Measurements from ENCODE around the gene LOXL3.

Gene LOXL3

GRCh38 chr2:74581463-74581862, 27.7 kb upstream of the LOXL3 start:
- no peak for DNase-seq
- no peaks in the 10 kb centered on the region for H4K20me1 ChIP-seq (ENCODE audit: insufficient read depth, low read length)
- no peaks in the 10 kb centered on the region for H3K27me3 ChIP-seq (replicated peaks; ENCODE audit: insufficient read depth, low read length)
- H2AFZ ChIP-seq (ENCODE audit: low read length): no peak overlapping the region
- H3K9ac ChIP-seq (ENCODE audit: low read length): no peak overlapping the region
- H3K4me3 ChIP-seq (ENCODE audit: low read length): no peak overlapping the region
- H3K9me2 ChIP-seq (replicated peaks; ENCODE audit: insufficient read depth, low read length): no peaks in the 10 kb centered on the region
- H3K79me2 ChIP-seq (ENCODE audit: low read length): no peaks in the 10 kb centered on the region
- no peak overlapping the region for H3K27ac ChIP-seq (ENCODE audit: low read length)
- no peak overlapping the region for H3K4me2 ChIP-seq (ENCODE audit: low read depth, low read length)
- no peaks in the 10 kb centered on the region for H3K9me3 ChIP-seq (replicated peaks; ENCODE audit: insufficient read depth, low read length)
- TF ChIP-seq EZH2phosphoT487 (IDR thresholded peaks at IDR 0.05; ENCODE audit: low read length) (no peak), EZH2 (optimal IDR thresholded peaks at IDR 0.05; ENCODE audit: low read depth, low read length) (no peak), CTCF (IDR thresholded peaks at IDR 0.05; ENCODE audit: low read length) (no peak)
- no peaks in the 10 kb centered on the region for H3K36me3 ChIP-seq (replicated peaks; ENCODE audit: insufficient read depth, low read length)
- no peaks in the 10 kb centered on the region for H3F3A ChIP-seq (ENCODE audit: insufficient read depth, low read length)
- peaks cover 14% of the 10 kb centered on the region for H3K4me1 ChIP-seq (ENCODE audit: low read length)

- Histone ChIP-seq H2AFZ (ENCODE audit: low read length) (no peak overlapping the region), H3K27ac (ENCODE audit: low read length) (no peak overlapping the region), H3F3A (ENCODE audit: insufficient read depth, low read length) (peaks cover 9% of the 10 kb centered on the region), H4K20me1 (ENCODE audit: insufficient read depth, low read length) (no peaks in the 10 kb centered on the region), H3K4me3 (ENCODE audit: low read length) (no peak overlapping the region), H3K9me3 (replicated peaks; ENCODE audit: insufficient read depth, low read length) (no peaks in the 10 kb centered on the region), H3K79me2 (ENCODE audit: low read length) (no peaks in the 10 kb centered on the region), H3K4me1 (ENCODE audit: low read length) (peaks cover 9% of the 10 kb centered on the region), H3K4me2 (ENCODE audit: low read depth, low read length) (no peak overlapping the region), H3K36me3 (replicated peaks; ENCODE audit: insufficient read depth, low read length) (no peaks in the 10 kb centered on the region), H3K9ac (ENCODE audit: low read length) (no peak overlapping the region), H3K9me2 (replicated peaks; ENCODE audit: insufficient read depth, low read length) (no peaks in the 10 kb centered on the region), H3K27me3 (replicated peaks; ENCODE audit: insufficient read depth, low read length) (no peaks in the 10 kb centered on the region)
- no peak for TF ChIP-seq EZH2phosphoT487 (IDR thresholded peaks at IDR 0.05; ENCODE audit: low read length)
- no peak for TF ChIP-seq CTCF (IDR thresholded peaks at IDR 0.05; ENCODE audit: low read length)
- TF ChIP-seq EZH2 (optimal IDR thresholded peaks at IDR 0.05; ENCODE audit: low read depth, low read length): no peak
- DNase-seq: no peak
Observed at GRCh38 chr2:74578408-74578807, 24.7 kb upstream of the LOXL3 start.

GRCh38 chr2:74577448-74577847, 23.7 kb upstream of the LOXL3 start:
- no peaks in the 10 kb centered on the region for H3K9me2 ChIP-seq (replicated peaks; ENCODE audit: insufficient read depth, low read length)
- H3K9me3 ChIP-seq (replicated peaks; ENCODE audit: insufficient read depth, low read length): no peaks in the 10 kb centered on the region
- peaks cover 9% of the 10 kb centered on the region for H3K4me1 ChIP-seq (ENCODE audit: low read length)
- H3F3A ChIP-seq (ENCODE audit: insufficient read depth, low read length): peaks cover 10% of the 10 kb centered on the region
- no peak overlapping the region for H3K4me3 ChIP-seq (ENCODE audit: low read length)
- no peak overlapping the region for H3K27ac ChIP-seq (ENCODE audit: low read length)
- H2AFZ ChIP-seq (ENCODE audit: low read length): no peak overlapping the region
- no peaks in the 10 kb centered on the region for H3K36me3 ChIP-seq (replicated peaks; ENCODE audit: insufficient read depth, low read length)
- TF ChIP-seq CTCF (IDR thresholded peaks at IDR 0.05; ENCODE audit: low read length) (no peak), EZH2phosphoT487 (IDR thresholded peaks at IDR 0.05; ENCODE audit: low read length) (no peak)
- H3K9ac ChIP-seq (ENCODE audit: low read length): no peak overlapping the region
- H3K79me2 ChIP-seq (ENCODE audit: low read length): no peaks in the 10 kb centered on the region
- no peak for DNase-seq
- no peak overlapping the region for H3K4me2 ChIP-seq (ENCODE audit: low read depth, low read length)
- no peaks in the 10 kb centered on the region for H3K27me3 ChIP-seq (replicated peaks; ENCODE audit: insufficient read depth, low read length)
- no peaks in the 10 kb centered on the region for H4K20me1 ChIP-seq (ENCODE audit: insufficient read depth, low read length)
